ENCODE results near the gene GPI. TPM values are rescaled to one million over a fixed set of nuclear protein-coding genes. Genes with fewer than 3 reads are reported as not detected.

The GPI gene
- total RNA-seq, 2 experiments from 2014 or later: 111 to 218 TPM

- Histone ChIP-seq H3K9me2 (ENCODE audit: insufficient read depth, low read length) (no peaks in the 10 kb centered on the region), H3K4me3 (ENCODE audit: low read depth, low read length, poor library complexity, severe bottlenecking) (no peak overlapping the region), H3K79me2 (ENCODE audit: insufficient read depth, low read depth, low read length) (peaks cover 92% of the 10 kb centered on the region), H3K9me3 (ENCODE audit: low read length) (no peaks in the 10 kb centered on the region), H3K4me1 (ENCODE audit: insufficient read depth, low read length, poor library complexity, severe bottlenecking) (peaks cover 24% of the 10 kb centered on the region), H2AFZ (ENCODE audit: low read length) (no peak overlapping the region), H3K27ac (ENCODE audit: low read depth, low read length, poor library complexity, severe bottlenecking) (no peak overlapping the region), H3K4me2 (ENCODE audit: low read length) (no peak overlapping the region), H4K20me1 (ENCODE audit: insufficient read depth, low read length) (peaks cover 38% of the 10 kb centered on the region), H3K36me3 (ENCODE audit: insufficient read depth, low read length) (peaks cover 89% of the 10 kb centered on the region)
- no peak for DNase-seq (ENCODE audit: low spot score)
- intact Hi-C loops (cut with micrococcal nuclease; ENCODE audit: unreplicated experiment): loop anchor here (10.0 kb wide), 1 partner anchor 1312 kb away; the partner anchor contains the start of genes IGFLR1, LIN37, PSENEN and U2AF1L4
- TF ChIP-seq EZH2phosphoT487 (IDR thresholded peaks at IDR 0.05; ENCODE audit: borderline replicate concordance, low read depth, low read length) (no peak), CTCF (conservative IDR thresholded peaks at IDR 0.05; ENCODE audit: low read length) (no peak)
- BruUV-seq (replicated peaks): no TSS peak
- ChIA-PET POLR2A (interaction anchor here (1.0 kb wide), 1 partner anchor 22 kb away, joined by 3 read pairs; no protein-coding TSS in a partner anchor), CTCF (ENCODE audit: unreplicated experiment) (no interaction called here)
Observed at GRCh38 chr19:34432797-34433196, 67.8 kb downstream of the GPI start.

GRCh38 chr19:34436716-34437115 lies 71.7 kb downstream of the GPI start:
- BruUV-seq (replicated peaks): no TSS peak
- H3K36me3 ChIP-seq (ENCODE audit: insufficient read depth, low read length): peaks cover 99% of the 10 kb centered on the region
- no peaks in the 10 kb centered on the region for H3K9me2 ChIP-seq (ENCODE audit: insufficient read depth, low read length)
- H3K4me3 ChIP-seq (ENCODE audit: low read depth, low read length, poor library complexity, severe bottlenecking): no peak overlapping the region
- ChIA-PET POLR2A (interaction anchor here (1.5 kb wide), 1 partner anchor 12 kb away, joined by 4 read pairs; no protein-coding TSS in a partner anchor), CTCF (ENCODE audit: unreplicated experiment) (no interaction called here)
- H2AFZ ChIP-seq (ENCODE audit: low read length): no peak overlapping the region
- no peaks in the 10 kb centered on the region for H3K9me3 ChIP-seq (ENCODE audit: low read length)
- intact Hi-C loops (cut with micrococcal nuclease; ENCODE audit: unreplicated experiment): loop anchor here (10.0 kb wide), 1 partner anchor 1308 kb away; the partner anchor contains the start of genes IGFLR1, LIN37, PSENEN and U2AF1L4
- H3K27ac ChIP-seq (ENCODE audit: low read depth, low read length, poor library complexity, severe bottlenecking): no peak overlapping the region
- no peak for DNase-seq (ENCODE audit: low spot score)
- H3K4me1 ChIP-seq (ENCODE audit: insufficient read depth, low read length, poor library complexity, severe bottlenecking): peaks cover under 1% of the 10 kb centered on the region
- H3K79me2 ChIP-seq (ENCODE audit: insufficient read depth, low read depth, low read length): peaks cover 86% of the 10 kb centered on the region
- peaks cover 27% of the 10 kb centered on the region for H4K20me1 ChIP-seq (ENCODE audit: insufficient read depth, low read length)
- H3K4me2 ChIP-seq (ENCODE audit: low read length): no peak overlapping the region
- TF ChIP-seq EZH2phosphoT487 (IDR thresholded peaks at IDR 0.05; ENCODE audit: borderline replicate concordance, low read depth, low read length): no peak
- no peak for TF ChIP-seq CTCF (conservative IDR thresholded peaks at IDR 0.05; ENCODE audit: low read length)

GRCh38 chr19:34448191-34448590 lies 83.2 kb downstream of the GPI start:
- H3K4me1 ChIP-seq (ENCODE audit: insufficient read depth, low read length, poor library complexity, severe bottlenecking): no peaks in the 10 kb centered on the region
- H3K36me3 ChIP-seq (ENCODE audit: insufficient read depth, low read length): peaks cover 98% of the 10 kb centered on the region
- H3K4me3 ChIP-seq (ENCODE audit: low read depth, low read length, poor library complexity, severe bottlenecking): no peak overlapping the region
- no TSS peak for BruUV-seq (replicated peaks)
- POLR2A ChIA-PET: interaction anchor here (0.7 to 1.0 kb wide), 3 partner anchors 12 to 116 kb away, joined by 4 to 9 read pairs (median 4); no protein-coding TSS in a partner anchor
- H2AFZ ChIP-seq (ENCODE audit: low read length): no peak overlapping the region
- H3K9me3 ChIP-seq (ENCODE audit: low read length): no peaks in the 10 kb centered on the region
- TF ChIP-seq CTCF (conservative IDR thresholded peaks at IDR 0.05; ENCODE audit: low read length) (no peak), EZH2phosphoT487 (IDR thresholded peaks at IDR 0.05; ENCODE audit: borderline replicate concordance, low read depth, low read length) (no peak)
- DNase-seq (ENCODE audit: low spot score): no peak
- peaks cover 6% of the 10 kb centered on the region; the same call in 1 of the 2 replicates for H3K79me2 ChIP-seq (ENCODE audit: insufficient read depth, low read depth, low read length)
- CTCF ChIA-PET (ENCODE audit: unreplicated experiment): no interaction called here
- H3K27ac ChIP-seq (ENCODE audit: low read depth, low read length, poor library complexity, severe bottlenecking): no peak overlapping the region
- intact Hi-C loops (cut with micrococcal nuclease; ENCODE audit: unreplicated experiment): no loop called here
- H3K9me2 ChIP-seq (ENCODE audit: insufficient read depth, low read length): no peaks in the 10 kb centered on the region
- no peak overlapping the region for H3K4me2 ChIP-seq (ENCODE audit: low read length)
- peaks cover 8% of the 10 kb centered on the region for H4K20me1 ChIP-seq (ENCODE audit: insufficient read depth, low read length)

Data from OCI-LY7 (cell line).